ENCODE measurements around the gene MDFIC2.
"Not testable (repeated sequence)": the region's sequence is repeated elsewhere in the genome, so short reads cannot be mapped to it uniquely, and the experiment has no call there.

The MDFIC2 gene

DNA sequence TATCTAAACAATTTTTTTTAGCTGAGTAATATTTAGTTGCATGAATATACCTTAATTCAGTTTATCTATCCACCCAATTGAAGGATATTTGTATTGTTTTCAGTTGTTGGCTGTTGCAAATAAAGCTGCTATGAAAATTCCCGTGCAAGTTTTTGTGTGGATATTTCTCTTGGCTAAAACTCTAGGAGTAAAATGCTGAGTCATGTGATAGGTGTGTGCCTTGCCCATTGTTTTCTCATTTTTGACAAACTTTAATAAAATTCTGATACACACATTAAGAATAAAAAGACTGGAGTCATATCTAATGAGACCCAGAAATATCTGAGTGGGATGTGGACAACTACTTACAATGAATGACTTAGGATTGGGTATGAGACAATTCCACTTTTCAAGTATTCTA, 78.6 kb downstream of the MDFIC2 start:
- H3K27ac ChIP-seq (ENCODE audit: low read depth in 2 of 2, low read length in 2 of 2): no peak overlapping the region
- no peak overlapping the region for H3K9ac ChIP-seq (ENCODE audit: low read depth in 1 of 2, low read length in 2 of 2)
- no peaks in the 10 kb centered on the region for H3K9me3 ChIP-seq (ENCODE audit: control insufficient read depth in 2 of 2, low read length in 2 of 2)
- H3K36me3 ChIP-seq (ENCODE audit: control insufficient read depth in 2 of 2, insufficient read depth in 2 of 2, low read length in 2 of 2): no peaks in the 10 kb centered on the region
- no peaks in the 10 kb centered on the region for H3K27me3 ChIP-seq (ENCODE audit: control insufficient read depth in 2 of 2, insufficient read depth in 2 of 2, low read length in 2 of 2)
- H3K4me1 ChIP-seq (ENCODE audit: control insufficient read depth in 2 of 2, insufficient read depth in 2 of 2, low read length in 2 of 2): no peaks in the 10 kb centered on the region
- no peak overlapping the region for H3K4me3 ChIP-seq (ENCODE audit: low read length in 2 of 2)

DNA sequence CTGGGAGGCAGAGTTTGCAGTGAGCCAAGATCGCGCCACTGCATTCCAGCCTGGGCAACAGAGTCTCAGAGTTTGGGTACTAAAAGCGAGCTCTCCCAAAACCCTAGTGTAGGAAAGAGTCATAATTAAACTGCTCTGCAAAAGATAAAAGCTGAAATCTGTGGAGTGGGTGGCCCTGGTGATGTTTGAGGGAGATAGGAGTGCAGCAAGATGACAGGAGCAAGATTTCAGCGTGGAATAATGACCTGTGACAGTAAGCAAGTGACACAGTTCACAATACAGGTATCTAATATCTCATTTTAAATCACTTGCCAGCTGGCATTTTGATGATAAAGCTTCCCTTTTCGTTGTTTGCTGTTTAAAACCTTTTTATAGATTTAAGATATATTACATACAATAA, 79.3 kb downstream of the MDFIC2 start:
- Histone ChIP-seq H3K9me3 (ENCODE audit: control insufficient read depth in 2 of 2, low read length in 2 of 2) (no peaks in the 10 kb centered on the region), H3K27ac (ENCODE audit: low read depth in 2 of 2, low read length in 2 of 2) (no peak overlapping the region), H3K4me1 (ENCODE audit: control insufficient read depth in 2 of 2, insufficient read depth in 2 of 2, low read length in 2 of 2) (no peaks in the 10 kb centered on the region), H3K9ac (ENCODE audit: low read depth in 1 of 2, low read length in 2 of 2) (no peak overlapping the region), H3K27me3 (ENCODE audit: control insufficient read depth in 2 of 2, insufficient read depth in 2 of 2, low read length in 2 of 2) (no peaks in the 10 kb centered on the region), H3K4me3 (ENCODE audit: low read length in 2 of 2) (no peak overlapping the region), H3K36me3 (ENCODE audit: control insufficient read depth in 2 of 2, insufficient read depth in 2 of 2, low read length in 2 of 2) (no peaks in the 10 kb centered on the region)

DNA sequence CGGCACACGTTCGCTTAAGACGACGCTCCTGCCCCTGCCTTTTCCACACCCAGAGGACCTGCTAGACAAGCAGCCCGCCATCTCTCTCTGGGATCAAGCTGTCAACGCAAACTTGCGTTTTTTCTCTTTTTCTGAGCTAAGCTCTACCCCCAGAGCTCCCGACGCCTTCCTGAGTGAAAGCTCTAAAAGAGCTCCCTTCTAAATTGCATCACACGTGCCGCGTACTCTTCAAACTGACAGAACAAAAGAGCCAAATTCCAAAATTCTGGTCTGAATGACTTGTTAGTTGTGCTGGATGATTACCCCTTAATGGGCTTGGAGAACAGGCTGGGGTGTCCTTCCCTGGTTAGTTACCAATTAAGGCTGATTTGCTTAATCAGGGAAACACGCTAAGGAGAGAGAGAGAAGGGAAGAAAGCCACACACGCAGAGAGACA, 81.2 kb downstream of the MDFIC2 start:
- Histone ChIP-seq H3K4me3 (ENCODE audit: low read length in 2 of 2) (no peak overlapping the region), H3K9me3 (ENCODE audit: control insufficient read depth in 2 of 2, low read length in 2 of 2) (no peaks in the 10 kb centered on the region), H3K27me3 (ENCODE audit: control insufficient read depth in 2 of 2, insufficient read depth in 2 of 2, low read length in 2 of 2) (no peaks in the 10 kb centered on the region), H3K4me1 (ENCODE audit: control insufficient read depth in 2 of 2, insufficient read depth in 2 of 2, low read length in 2 of 2) (no peaks in the 10 kb centered on the region), H3K36me3 (ENCODE audit: control insufficient read depth in 2 of 2, insufficient read depth in 2 of 2, low read length in 2 of 2) (no peaks in the 10 kb centered on the region), H3K9ac (ENCODE audit: low read depth in 1 of 2, low read length in 2 of 2) (no peak overlapping the region), H3K27ac (ENCODE audit: low read depth in 2 of 2, low read length in 2 of 2) (no peak overlapping the region)

DNA sequence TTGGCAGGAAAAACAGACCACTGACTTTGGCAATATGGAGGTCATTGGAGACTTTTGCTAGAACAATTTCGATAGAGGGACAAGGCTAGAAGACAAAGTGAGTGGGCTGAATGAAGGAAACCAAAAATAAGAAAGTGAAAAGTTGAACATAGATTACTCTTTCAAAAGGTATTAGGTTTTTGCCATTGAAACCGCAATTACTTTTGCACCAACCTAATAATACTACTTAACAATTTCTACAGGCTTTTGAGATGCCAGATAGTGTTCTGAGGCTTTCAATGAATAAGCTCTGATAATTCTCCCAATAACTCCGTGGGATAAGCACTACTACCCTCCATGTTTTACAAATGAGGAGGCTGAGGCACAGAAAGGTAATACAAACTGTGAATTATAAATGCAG, 85.0 kb downstream of the MDFIC2 start:
- no peak overlapping the region for H3K4me3 ChIP-seq (ENCODE audit: low read length in 2 of 2)
- no peaks in the 10 kb centered on the region for H3K27me3 ChIP-seq (ENCODE audit: control insufficient read depth in 2 of 2, insufficient read depth in 2 of 2, low read length in 2 of 2)
- no peak overlapping the region for H3K27ac ChIP-seq (ENCODE audit: low read depth in 2 of 2, low read length in 2 of 2)
- no peak overlapping the region for H3K9ac ChIP-seq (ENCODE audit: low read depth in 1 of 2, low read length in 2 of 2)
- H3K9me3 ChIP-seq (ENCODE audit: control insufficient read depth in 2 of 2, low read length in 2 of 2): no peaks in the 10 kb centered on the region
- no peaks in the 10 kb centered on the region for H3K36me3 ChIP-seq (ENCODE audit: control insufficient read depth in 2 of 2, insufficient read depth in 2 of 2, low read length in 2 of 2)
- no peaks in the 10 kb centered on the region for H3K4me1 ChIP-seq (ENCODE audit: control insufficient read depth in 2 of 2, insufficient read depth in 2 of 2, low read length in 2 of 2)

DNA sequence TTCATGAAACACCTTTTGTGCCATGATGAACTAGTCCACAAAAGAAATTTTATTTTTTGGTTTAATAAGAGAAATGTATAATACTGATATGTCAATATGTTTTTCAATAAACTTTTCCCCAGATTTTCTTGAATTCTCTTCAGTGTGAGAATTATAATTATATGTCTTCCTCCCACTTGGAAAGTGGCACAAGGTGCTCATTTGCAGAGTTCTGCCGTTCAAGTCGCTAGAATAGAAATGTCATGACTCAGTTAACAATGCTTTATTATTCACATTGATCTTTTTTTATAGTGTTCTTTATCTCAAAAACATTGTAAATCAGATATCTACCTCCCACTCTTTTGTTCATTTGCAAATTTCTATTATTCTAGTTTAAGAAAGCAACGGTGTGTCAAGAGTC, 87.3 kb downstream of the MDFIC2 start:
- Histone ChIP-seq H3K4me3 (ENCODE audit: low read length in 2 of 2) (no peak overlapping the region), H3K27me3 (ENCODE audit: control insufficient read depth in 2 of 2, insufficient read depth in 2 of 2, low read length in 2 of 2) (no peaks in the 10 kb centered on the region), H3K4me1 (ENCODE audit: control insufficient read depth in 2 of 2, insufficient read depth in 2 of 2, low read length in 2 of 2) (no peaks in the 10 kb centered on the region), H3K27ac (ENCODE audit: low read depth in 2 of 2, low read length in 2 of 2) (no peak overlapping the region), H3K9me3 (ENCODE audit: control insufficient read depth in 2 of 2, low read length in 2 of 2) (no peaks in the 10 kb centered on the region), H3K36me3 (ENCODE audit: control insufficient read depth in 2 of 2, insufficient read depth in 2 of 2, low read length in 2 of 2) (no peaks in the 10 kb centered on the region), H3K9ac (ENCODE audit: low read depth in 1 of 2, low read length in 2 of 2) (no peak overlapping the region)

DNA sequence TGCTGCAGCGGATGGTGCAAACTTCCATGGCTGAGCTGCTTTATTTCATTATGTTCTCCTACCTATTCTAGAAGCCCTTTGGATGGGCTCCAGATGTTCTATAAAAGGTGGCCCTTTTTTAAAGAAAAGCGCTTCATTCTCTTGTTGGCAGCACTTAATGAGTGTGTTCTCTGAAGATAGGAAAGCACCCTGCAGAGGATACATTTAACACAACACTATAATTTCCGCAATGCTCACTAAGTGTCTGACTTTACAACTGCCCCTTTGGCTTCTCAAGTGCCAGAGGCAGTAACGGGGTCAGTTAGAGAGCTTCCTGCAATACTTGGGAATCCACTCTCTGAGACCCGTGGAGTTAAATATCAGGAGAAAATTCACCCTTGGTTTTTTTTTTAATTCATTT, 88.1 kb downstream of the MDFIC2 start:
- H3K9me3 ChIP-seq (ENCODE audit: control insufficient read depth in 2 of 2, low read length in 2 of 2): no peaks in the 10 kb centered on the region
- no peaks in the 10 kb centered on the region for H3K36me3 ChIP-seq (ENCODE audit: control insufficient read depth in 2 of 2, insufficient read depth in 2 of 2, low read length in 2 of 2)
- H3K4me1 ChIP-seq (ENCODE audit: control insufficient read depth in 2 of 2, insufficient read depth in 2 of 2, low read length in 2 of 2): no peaks in the 10 kb centered on the region
- no peaks in the 10 kb centered on the region for H3K27me3 ChIP-seq (ENCODE audit: control insufficient read depth in 2 of 2, insufficient read depth in 2 of 2, low read length in 2 of 2)
- no peak overlapping the region for H3K27ac ChIP-seq (ENCODE audit: low read depth in 2 of 2, low read length in 2 of 2)
- H3K9ac ChIP-seq (ENCODE audit: low read depth in 1 of 2, low read length in 2 of 2): no peak overlapping the region
- no peak overlapping the region for H3K4me3 ChIP-seq (ENCODE audit: low read length in 2 of 2)

DNA sequence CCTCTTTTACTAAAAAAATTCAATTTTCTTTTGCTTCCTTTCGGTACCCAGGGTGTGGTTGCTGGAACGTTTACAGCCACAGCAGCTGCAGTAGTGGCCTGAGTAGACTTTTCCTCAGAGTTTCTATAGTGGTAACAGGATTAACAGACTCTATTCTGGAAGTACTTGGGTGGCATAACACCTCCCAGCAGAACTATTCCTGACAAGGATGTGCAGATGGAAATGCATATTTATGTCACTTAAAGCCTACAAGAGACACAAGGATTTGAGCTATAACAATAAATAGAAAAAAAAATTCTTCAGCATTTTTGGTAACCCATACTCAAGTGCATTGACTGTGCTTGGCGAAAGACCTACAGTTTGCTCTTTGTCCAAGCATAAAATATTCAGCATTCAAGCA, 94.0 kb downstream of the MDFIC2 start:
- no peak overlapping the region for H3K4me3 ChIP-seq (ENCODE audit: low read length in 2 of 2)
- H3K9me3 ChIP-seq (ENCODE audit: control insufficient read depth in 2 of 2, low read length in 2 of 2): no peaks in the 10 kb centered on the region
- no peaks in the 10 kb centered on the region for H3K36me3 ChIP-seq (ENCODE audit: control insufficient read depth in 2 of 2, insufficient read depth in 2 of 2, low read length in 2 of 2)
- no peak overlapping the region for H3K27ac ChIP-seq (ENCODE audit: low read depth in 2 of 2, low read length in 2 of 2)
- H3K4me1 ChIP-seq (ENCODE audit: control insufficient read depth in 2 of 2, insufficient read depth in 2 of 2, low read length in 2 of 2): no peaks in the 10 kb centered on the region
- no peak overlapping the region for H3K9ac ChIP-seq (ENCODE audit: low read depth in 1 of 2, low read length in 2 of 2)
- H3K27me3 ChIP-seq (ENCODE audit: control insufficient read depth in 2 of 2, insufficient read depth in 2 of 2, low read length in 2 of 2): no peaks in the 10 kb centered on the region

DNA sequence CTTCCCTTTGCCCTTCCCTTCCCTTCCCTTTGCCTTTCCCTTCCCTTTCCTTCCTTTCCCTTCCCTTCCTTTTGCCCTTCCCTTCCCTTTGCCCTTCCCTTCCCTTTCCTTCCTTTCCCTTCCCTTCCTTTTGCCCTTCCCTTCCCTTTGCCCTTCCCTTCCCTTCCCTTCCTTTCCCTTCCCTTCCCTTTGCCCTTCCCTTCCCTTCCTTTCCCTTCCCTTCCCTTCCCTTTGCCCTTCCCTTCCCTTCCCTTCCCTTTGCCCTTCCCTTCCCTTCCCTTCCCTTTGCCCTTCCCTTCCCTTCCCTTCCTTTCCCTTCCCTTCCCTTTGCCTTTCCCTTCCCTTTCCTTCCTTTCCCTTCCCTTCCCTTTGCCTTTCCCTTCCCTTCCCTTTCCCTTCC, 101.2 kb downstream of the MDFIC2 start:
- H3K27ac ChIP-seq (ENCODE audit: low read depth in 2 of 2, low read length in 2 of 2); H3K36me3 ChIP-seq (ENCODE audit: control insufficient read depth in 2 of 2, insufficient read depth in 2 of 2, low read length in 2 of 2); H3K4me1 ChIP-seq (ENCODE audit: control insufficient read depth in 2 of 2, insufficient read depth in 2 of 2, low read length in 2 of 2); H3K4me3 ChIP-seq (ENCODE audit: low read length in 2 of 2); H3K9me3 ChIP-seq (ENCODE audit: control insufficient read depth in 2 of 2, low read length in 2 of 2); H3K27me3 ChIP-seq (ENCODE audit: control insufficient read depth in 2 of 2, insufficient read depth in 2 of 2, low read length in 2 of 2); H3K9ac ChIP-seq (ENCODE audit: low read depth in 1 of 2, low read length in 2 of 2): not testable (repeated sequence)

DNA sequence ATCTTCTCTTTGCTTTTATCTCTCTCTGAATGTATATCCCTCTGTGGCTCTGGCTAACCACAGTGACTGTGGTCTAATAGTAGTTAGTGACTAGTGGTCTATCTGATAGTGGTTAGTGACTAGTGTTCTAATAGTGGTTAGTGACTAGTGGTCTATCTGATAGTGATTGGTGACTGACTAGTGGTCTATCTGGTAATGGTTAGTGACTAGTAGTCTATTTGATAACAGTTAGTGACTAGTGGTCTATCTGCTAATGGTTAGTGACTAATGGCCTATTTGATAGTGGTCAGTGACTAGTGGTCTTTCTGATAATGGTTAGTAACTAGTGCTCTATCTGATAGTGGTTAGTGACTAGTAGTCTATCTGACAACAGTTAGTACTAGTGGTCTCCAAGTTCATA, 110.5 kb downstream of the MDFIC2 start:
- H3K27me3 ChIP-seq (ENCODE audit: control insufficient read depth in 2 of 2, insufficient read depth in 2 of 2, low read length in 2 of 2): no peaks in the 10 kb centered on the region
- H3K9me3 ChIP-seq (ENCODE audit: control insufficient read depth in 2 of 2, low read length in 2 of 2): no peaks in the 10 kb centered on the region
- no peak overlapping the region for H3K4me3 ChIP-seq (ENCODE audit: low read length in 2 of 2)
- H3K4me1 ChIP-seq (ENCODE audit: control insufficient read depth in 2 of 2, insufficient read depth in 2 of 2, low read length in 2 of 2): no peaks in the 10 kb centered on the region
- H3K9ac ChIP-seq (ENCODE audit: low read depth in 1 of 2, low read length in 2 of 2): no peak overlapping the region
- H3K27ac ChIP-seq (ENCODE audit: low read depth in 2 of 2, low read length in 2 of 2): no peak overlapping the region
- H3K36me3 ChIP-seq (ENCODE audit: control insufficient read depth in 2 of 2, insufficient read depth in 2 of 2, low read length in 2 of 2): no peaks in the 10 kb centered on the region

DNA sequence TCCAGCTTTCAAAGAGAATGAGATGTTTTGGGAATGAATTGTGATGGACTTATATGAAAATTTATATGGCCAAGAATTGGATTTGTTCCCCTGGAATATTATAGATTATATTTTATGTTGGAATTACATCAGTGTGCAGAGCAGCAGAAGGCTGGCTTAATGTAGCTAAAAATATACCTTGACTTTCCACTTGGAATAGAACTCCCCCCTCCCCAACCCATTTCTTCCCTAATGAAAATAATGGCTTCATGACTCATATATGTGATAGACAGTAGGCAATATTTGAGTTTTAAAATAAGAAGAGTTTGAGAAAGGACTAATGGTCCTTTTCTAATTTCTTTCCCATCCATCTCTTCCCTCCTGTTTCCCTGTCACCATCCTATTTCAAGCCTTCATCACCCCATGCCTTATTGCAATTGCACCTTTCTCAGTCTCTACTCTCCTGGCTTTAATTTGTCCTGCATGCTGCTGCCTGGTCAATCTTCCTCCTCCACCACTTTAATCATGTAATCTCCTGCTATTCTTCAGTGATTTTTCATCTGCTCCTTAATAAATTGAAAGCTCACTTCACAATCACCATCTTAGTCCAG, 122.5 kb downstream of the MDFIC2 start:
- Histone ChIP-seq H3K4me1 (ENCODE audit: control insufficient read depth in 2 of 2, insufficient read depth in 2 of 2, low read length in 2 of 2) (no peaks in the 10 kb centered on the region), H3K27ac (ENCODE audit: low read depth in 2 of 2, low read length in 2 of 2) (no peak overlapping the region), H3K9ac (ENCODE audit: low read depth in 1 of 2, low read length in 2 of 2) (no peak overlapping the region), H3K9me3 (ENCODE audit: control insufficient read depth in 2 of 2, low read length in 2 of 2) (no peaks in the 10 kb centered on the region), H3K36me3 (ENCODE audit: control insufficient read depth in 2 of 2, insufficient read depth in 2 of 2, low read length in 2 of 2) (no peaks in the 10 kb centered on the region), H3K4me3 (ENCODE audit: low read length in 2 of 2) (no peak overlapping the region), H3K27me3 (ENCODE audit: control insufficient read depth in 2 of 2, insufficient read depth in 2 of 2, low read length in 2 of 2) (no peaks in the 10 kb centered on the region)

DNA sequence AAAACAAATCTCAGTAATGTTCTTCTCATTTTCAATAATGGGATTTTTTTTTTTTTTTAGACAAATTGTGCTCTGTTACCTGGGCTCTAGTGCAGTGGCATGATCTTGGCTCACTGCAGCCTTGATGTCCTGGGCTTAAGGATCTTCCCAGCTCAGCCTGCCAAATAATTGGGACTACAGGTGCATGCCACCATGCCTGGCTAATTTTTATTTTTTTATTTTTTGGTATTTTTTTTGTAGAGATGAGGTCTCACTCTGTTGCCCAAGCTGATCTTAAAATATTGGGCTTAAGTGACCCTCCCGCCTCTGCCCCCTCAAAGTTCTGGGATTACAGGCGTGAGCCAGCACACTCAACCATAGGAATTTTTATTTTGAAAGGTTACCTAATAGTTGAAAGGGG, 126.2 kb downstream of the MDFIC2 start:
- Histone ChIP-seq H3K27me3 (ENCODE audit: control insufficient read depth in 2 of 2, insufficient read depth in 2 of 2, low read length in 2 of 2) (no peaks in the 10 kb centered on the region), H3K9ac (ENCODE audit: low read depth in 1 of 2, low read length in 2 of 2) (no peak overlapping the region), H3K4me3 (ENCODE audit: low read length in 2 of 2) (no peak overlapping the region), H3K4me1 (ENCODE audit: control insufficient read depth in 2 of 2, insufficient read depth in 2 of 2, low read length in 2 of 2) (no peaks in the 10 kb centered on the region), H3K36me3 (ENCODE audit: control insufficient read depth in 2 of 2, insufficient read depth in 2 of 2, low read length in 2 of 2) (no peaks in the 10 kb centered on the region), H3K9me3 (ENCODE audit: control insufficient read depth in 2 of 2, low read length in 2 of 2) (no peaks in the 10 kb centered on the region), H3K27ac (ENCODE audit: low read depth in 2 of 2, low read length in 2 of 2) (no peak overlapping the region)

All from mucosa of rectum (tissue), 2 donors.